GM04504 (cell line): Measurements from ENCODE around the gene LANCL1.

Source experiments
- DNase-seq: peaks from one replicate; pipeline ENCODE4 v3.0.0-alpha.2; 2012; ENCODE audit warnings: low read depth

LANCL1 gene, protein sequence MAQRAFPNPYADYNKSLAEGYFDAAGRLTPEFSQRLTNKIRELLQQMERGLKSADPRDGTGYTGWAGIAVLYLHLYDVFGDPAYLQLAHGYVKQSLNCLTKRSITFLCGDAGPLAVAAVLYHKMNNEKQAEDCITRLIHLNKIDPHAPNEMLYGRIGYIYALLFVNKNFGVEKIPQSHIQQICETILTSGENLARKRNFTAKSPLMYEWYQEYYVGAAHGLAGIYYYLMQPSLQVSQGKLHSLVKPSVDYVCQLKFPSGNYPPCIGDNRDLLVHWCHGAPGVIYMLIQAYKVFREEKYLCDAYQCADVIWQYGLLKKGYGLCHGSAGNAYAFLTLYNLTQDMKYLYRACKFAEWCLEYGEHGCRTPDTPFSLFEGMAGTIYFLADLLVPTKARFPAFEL

DNA sequence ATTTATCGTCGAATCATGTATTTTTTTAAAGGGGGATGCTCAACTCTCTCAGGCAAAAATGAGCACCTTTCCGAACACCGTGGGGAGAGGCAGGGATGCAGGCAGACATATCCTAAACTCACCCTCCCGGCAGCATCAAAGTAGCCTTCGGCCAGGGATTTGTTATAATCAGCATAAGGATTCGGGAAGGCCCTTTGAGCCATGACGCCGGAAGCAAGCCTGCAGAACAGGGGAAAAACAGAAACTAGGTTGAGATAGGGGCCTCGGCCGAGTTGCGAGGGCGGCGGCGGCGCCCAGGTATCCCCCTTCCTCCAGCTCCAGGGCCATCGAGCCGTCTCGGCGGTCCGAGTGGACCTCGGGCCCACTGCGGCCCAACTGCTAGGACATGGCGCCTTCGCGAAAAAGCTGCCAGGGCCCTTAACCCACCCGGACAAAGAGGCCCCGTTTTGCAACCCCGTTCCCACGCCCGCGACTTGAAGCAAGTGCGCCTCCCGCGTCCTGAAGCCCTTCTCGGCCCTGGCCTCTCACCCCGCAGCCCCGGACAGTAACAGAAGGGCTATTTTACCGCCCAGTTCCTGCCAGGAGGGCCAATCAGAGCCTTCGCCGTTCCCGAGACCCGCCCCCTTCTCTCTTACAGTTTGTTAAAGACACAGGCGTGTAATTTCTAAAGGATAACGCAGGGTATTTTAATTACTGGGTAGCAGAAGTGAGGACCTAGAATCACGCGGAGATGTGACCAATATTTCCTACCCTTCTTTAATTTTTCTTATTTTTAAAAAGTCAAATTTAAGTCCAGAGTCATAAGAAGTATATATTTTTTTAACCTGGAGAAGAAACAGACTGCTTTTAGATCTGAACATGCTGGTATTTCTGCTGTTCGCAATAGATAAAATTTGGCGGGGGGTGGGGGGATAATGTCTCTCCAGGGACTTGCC, at the start of gene LANCL1:
Gene LANCL1, minus strand, starts transcription at position 566 of the 935 bp plus-strand sequence. Its CDS starts 363 bp downstream, at position 203.
- DNase-seq, result peak; percentile 73

DNA sequence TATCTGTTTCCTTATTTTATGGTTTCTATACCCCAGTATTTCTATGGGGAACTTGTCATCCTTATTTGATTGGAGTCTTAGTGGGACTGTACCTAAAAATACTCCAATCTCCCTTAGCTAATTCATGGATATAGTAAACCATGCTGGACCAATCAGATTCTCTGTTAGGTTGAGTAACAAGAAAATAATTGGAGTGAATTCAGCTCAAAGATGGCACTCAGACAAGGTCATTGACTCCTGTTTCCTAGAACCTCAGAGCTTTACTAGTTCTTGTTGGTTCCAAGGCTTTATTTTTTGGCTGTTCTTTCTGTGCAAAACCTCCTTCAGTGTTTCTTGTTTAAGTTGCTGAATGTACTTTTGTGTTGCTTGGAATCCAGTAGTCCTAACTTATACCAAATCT, 48.0 kb upstream of the LANCL1 start:
- DNase-seq, result no peak

DNA sequence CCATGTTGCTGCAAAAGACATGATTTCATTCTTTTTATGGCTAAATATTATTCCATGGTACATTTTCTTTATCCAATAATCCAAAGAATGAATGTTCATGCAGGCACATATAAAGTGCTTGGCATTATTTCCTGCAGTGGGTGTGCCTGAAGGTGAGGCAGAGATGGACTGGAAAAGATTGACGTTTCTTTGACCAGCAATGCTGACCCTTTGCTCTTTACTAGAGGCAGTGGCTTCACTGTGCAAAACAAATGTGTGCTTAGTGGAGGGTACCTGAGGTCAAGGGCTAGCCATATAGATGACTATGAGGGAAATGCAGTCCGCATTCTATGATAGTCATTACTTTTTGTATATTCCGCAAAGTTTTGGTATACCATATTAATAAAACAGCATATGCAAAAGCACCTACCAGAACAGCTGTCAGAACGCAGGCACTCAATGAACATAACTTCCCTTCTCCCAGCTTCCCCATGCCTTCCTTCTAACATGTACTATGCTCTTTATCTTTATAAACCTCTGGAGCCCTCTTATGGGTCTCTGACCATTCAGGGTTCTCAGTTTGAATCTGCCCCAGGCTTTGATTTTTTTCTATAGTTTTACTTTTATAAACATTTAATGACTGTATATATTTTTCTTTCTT, 47.2 kb upstream of the LANCL1 start:
- no peak for DNase-seq

DNA sequence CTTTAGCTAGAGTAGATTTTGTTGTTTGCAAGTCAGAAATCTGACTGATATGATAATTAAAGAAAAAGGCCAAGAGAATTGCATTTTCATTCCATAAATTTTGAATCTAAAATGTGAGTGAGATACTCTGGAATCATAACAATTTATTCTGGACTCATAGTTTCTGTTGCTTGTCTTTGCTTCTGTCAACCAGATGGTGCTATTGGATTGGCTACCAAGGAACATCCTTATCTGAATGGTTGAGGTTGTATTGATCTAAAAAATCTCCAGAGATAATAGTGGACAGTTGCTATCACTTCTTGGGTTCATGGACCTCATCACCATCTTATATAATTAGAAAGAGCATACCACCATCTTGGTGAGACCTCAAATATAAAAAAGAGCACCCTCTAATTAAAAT, 45.8 kb upstream of the LANCL1 start:
- DNase-seq, result no peak

DNA sequence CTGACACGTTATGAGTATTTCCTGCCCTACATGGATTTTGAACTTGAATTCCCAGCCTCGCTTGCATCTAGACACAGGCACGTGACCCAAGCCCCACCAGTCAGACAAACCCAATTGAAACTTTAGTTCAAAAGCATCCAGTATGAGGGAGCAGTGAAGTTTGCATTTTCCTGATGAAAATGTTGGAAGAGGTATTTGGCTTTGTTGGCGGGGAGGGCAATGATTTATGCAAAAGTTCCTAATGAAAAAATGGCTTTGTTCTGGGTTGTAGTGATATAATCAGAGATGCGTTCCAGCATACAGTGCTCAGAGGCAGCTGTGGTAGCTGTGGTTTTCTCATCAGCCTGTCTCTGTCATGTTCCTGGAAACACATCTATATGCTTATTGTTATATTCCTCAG, 43.0 kb upstream of the LANCL1 start:
- DNase-seq, result no peak

DNA sequence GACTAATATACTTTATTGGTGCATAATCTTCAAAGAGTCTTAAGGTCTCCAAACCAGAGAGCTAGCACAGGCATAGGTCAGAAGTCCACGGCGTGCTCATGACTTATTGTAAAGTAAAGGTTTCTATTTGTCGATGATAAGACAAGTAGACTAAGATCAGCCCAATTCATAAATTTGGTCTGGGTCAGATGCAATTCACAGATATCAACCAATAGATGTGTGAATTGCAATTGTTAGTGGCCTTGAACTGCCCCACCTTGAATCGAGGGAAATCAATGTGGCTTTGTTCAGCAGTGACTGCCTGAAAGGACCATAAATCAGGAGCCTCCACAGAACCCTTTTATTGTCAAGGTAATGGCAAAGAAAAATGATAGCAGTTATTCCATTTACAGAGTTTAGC, 40.7 kb upstream of the LANCL1 start:
- no peak for DNase-seq

DNA sequence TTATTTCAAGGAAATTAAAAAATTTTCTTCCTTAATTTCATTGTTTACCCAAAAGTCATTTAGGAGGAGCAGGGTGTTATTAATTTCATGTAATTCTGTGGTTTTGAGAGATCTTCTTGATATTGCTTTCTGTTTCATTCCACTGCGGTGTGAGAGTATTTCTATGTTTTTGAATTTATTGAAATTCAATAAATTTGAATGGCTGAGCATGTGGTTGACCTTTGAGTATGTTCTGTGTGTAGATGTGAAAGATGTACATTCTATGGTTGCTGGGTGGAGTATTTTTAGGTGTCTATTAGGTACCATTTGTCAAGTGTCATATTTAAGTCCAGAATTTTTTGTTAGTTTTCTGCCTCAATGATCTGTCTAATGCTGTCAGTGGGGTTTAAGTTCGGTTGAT, 39.4 kb upstream of the LANCL1 start:
- no peak for DNase-seq

DNA sequence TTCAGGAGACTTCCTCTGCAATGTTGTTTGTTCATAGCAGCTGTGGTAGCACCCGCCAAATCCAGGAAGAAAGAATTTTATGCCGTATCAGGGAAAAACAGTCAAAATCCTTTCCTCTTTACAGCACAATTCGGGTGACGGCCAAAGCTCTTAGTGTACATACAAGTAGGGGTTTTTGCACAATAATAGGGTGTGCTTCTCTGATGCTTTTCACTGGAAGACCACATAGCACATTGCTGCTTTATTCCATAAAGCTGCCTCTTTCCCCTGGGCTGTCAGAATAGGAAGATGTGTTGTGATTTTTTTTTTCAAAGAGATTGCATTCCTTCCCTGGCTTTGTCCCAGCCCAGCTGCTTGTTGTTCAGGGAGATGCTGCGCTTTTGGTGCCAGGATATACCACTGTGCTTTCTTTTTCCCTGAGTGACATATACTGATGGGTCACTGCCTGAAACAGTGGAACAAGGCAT, 27.2 kb upstream of the LANCL1 start:
- no peak for DNase-seq

DNA sequence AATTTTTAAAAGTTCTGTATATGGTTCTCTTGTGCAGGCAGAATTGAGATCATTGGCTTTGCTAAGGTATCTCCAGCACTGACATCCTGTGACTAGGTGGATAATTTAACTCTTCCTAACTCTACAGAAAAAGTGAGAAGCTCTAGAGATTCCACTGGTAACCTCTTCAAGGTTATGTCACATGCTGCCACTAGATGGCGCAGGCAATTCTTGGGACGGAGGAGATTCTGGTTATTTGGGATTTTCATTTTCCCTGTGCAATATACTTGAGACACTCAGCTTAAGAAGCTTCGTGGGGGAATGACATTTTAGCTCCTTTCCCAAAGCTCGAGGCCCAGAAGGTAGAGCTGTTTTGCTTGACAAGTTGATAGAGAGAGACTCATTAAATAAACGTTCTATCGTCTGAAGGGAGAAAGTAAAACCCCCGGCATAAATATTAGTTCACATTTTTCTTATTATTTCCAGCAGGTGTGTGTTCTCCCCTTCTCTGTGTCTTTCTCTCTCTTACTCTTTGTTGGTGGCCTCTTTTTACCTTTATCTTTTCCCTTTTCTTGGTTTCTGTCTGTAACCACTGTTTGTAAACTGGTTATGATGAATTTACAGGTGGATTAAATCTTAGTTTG, 26.6 kb upstream of the LANCL1 start:
- peak; percentile 15 for DNase-seq

DNA sequence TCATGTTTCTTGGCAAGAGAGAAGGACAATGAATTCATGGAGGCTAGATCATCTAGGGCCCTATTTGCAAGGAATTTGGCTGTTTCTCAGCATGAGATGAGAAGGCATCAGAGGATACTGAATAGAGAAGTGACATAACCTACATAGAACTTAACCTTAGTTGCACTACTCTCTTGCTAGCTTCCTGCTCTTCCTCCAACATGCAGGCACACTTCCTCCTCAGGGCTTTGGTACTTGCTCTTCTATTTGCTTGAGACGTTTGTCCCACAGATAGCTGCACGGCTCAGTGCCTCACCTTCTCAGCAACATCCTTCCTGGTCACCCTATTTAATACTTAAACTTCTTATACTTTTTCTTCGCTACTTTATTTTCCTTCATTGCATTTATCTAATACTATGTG, 20.0 kb upstream of the LANCL1 start:
- no peak for DNase-seq

DNA sequence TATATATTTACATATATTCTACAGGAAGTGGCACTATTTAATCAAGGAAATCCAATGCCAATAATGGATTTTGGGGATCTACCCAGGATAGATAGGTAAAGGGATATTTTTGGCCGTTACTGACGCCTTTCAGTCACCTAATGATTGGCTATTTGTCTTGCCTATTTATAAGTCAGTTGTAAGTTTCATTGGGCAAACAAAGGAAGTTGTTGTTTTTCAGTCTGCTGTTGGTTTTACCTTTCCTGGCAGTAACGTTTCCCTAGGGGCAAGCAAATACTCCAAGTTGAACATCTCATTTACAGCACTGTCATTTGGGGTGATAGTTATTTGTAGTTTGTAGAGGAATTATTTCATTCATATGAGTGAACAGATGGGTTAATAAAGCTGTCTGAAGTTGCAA, 17.0 kb upstream of the LANCL1 start:
- no peak for DNase-seq

DNA sequence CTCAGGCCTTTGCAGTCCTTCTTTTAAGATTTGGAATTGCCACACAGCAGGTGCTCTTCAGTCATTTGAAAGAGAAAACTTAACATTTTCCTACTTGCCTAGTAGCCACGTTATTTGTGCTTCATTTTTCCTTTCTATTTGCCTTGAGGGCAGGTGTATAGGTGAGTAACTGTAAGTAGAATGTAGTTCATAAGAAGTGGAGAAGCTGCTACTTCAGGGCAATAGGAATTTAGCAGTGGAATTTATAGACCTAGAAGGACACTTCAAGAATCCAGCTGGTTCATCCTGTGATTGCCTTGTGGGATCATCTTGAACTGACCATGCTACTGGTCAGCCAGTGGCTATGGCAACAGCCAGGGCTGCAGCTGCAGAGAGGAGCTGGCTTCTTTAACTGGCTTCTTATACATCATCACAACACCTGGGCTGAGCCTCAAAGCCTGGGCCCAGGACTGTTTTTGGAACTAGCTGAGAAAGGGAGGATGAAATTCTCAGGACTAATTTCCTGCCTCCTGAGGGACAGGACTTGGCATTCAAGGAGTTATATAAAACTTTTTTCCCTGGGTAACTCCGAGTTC, 5.1 kb upstream of the LANCL1 start:
- no peak for DNase-seq

DNA sequence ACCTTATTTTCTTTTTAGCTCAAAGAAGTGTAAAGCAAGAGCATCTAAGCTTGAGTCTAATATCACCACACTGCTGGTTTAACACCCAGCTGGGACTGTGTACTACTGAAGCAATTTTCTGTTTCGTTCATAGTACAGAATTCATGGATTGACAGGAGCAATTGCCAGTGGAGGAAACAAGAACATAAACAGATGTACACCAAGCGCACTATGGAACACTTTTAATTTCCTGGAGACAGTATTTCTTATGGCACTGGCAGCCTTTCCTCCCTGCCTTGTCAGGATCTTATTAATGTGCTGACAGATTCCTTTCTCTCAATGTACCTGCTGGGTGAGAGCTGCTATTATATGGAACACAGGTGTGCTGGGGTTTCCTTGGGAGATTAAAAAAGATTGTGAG, 4.2 kb upstream of the LANCL1 start:
- no peak for DNase-seq

DNA sequence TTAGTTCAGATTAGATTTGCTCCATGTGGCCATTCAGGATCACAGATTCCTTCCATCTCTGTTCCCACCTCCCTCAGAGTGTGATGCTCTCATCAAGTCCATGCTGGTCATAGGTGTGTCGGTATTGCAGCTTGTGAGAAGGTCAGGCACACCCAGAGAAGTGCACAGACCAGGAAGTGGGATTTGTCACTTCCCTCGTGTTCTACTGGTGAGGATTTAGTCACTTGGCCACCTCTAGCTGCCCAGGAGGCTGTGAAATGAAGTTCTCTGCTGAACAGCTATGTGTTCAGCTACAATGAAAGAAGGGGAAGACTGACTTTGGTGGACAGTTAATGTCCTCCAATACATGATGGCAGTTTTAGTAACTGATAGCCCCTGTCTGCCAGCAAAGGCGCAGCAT, 3.5 kb upstream of the LANCL1 start:
- no peak for DNase-seq

DNA sequence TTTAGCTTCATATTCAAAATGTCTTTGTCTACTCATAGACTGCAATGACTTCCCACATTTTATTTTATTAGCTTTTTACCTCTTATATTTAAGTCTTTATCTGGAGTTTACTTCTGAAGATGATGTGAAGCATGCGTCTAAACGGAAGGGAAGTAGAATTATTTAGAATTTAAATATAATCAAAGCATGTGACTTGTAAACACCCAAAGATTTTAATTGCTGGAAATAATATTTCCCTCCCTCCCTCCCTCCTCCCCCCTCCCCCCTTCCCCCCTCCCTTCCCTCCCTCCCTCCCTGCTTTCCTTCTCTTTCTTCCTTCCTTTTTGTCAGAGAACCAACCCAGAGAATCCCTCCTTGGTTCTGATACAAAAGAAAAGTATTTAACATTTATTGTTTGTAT, 2.1 kb upstream of the LANCL1 start:
- no peak for DNase-seq

DNA sequence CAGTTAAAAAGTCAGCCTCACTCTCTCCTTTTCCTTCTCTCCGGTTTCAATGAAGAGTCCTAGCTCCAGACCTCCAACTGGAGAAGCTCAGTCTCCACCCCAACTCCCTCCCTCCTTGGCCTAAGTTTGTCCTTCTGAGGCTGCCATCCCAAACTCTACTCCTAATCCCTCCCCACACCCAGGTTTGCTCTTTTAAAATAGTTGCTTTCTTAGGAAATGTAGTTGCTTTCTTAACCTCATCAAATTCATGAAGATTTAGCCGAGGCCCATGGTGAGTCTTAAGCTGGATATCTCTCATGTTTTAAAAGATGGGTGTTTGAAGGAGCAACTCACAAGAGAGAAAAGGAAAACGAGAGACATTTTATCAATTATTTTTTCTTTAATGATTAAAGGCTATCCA, 937 bp upstream of the LANCL1 start:
- peak; percentile 27 for DNase-seq

DNA sequence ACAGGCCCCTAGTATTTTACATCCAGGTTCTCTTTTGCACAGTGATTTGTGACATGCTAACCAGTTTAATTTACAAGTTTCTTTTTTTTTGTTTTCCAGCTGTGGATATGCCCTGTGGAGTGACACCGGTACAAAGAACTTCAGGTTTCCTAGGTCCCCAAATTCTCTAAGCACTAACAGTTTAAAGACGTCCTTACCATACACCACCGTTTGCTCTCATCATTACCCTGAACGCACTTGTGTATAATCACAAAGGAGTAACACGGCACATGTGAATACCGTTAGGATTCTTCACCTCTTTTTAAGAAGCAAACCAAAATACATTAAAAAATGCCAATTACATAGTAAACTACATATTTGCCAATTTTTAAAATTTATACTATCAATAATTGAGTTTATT, 853 bp downstream of the LANCL1 start:
- DNase-seq, result no peak

DNA sequence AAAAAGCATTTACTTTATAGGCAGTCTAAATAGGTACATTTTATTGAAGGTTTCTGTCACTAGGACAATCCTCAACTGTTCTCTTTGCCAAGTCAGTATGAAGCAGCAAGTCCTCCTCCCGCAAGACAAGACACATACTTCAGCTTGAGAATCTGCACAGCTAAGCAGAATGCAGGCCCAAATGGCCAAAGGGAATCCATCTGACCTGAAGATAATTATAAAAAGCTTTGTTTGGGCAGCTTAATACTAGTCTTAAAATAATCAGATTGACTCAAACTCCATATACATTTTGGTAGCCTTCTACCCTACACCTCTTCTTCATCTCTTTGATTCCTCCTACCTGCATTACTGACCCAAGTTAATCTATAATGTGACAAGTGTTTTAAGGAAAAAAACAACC, 1.8 kb downstream of the LANCL1 start:
- DNase-seq, result no peak

DNA sequence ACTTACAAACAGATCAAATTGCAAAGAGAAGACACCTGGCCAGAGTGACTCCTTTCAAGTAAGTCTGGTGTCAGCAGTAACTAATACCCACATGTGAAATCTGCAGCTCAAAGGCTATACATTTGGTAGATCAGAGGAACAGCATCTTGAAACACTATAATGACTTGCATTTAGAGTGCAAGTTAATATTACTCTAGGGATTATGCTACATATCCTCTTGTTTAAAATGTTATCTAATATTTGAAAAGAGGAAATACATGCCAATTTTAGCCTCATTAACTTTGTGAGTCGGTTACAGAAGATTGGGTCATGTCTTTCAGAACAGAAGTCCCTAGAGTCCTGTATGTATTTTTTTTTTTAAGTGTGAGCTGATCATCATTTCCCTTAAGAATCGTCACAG, 15.2 kb downstream of the LANCL1 start:
- DNase-seq, result no peak

DNA sequence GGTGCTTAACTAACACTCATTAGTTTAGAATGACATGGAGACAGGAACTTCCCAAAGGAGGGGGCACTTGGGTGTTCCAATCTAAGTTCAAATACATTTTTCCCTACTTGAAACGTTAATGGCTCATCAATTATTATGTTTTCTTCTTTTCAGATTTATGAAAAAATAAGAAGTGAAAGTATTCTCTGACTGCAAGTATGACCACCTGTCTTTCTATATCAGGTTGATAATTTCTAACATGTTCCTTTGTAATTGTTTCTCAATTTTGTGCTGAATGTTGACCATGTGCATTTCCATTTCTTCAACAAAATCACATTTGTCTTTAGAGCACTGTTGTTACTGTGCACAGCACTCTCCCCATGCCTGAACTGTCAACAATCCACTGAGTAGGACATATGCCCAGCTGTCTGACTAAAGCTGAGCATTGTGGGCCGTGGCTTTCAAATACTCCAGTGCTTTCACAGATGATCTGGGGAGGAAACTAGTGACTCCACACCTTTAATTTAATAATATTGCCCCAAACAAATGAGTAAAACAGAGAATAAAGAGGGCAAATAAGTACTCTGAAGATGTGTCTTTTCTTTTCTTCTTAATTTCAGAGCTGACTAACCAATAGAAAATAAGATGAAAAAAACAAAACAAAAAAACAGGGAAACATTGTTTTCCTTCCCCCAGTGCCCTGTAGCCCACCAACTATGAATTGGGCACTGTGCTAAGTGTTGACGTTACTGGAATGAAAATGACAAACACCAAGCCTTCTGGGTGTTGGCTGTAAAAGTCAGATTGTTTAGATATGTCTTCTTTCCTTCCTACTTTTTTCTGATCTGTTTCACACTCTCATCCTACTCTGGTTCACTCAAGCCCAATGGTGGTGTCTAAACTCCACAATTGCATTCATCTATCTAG, 16.0 kb downstream of the LANCL1 start:
- DNase-seq, result no peak

DNA sequence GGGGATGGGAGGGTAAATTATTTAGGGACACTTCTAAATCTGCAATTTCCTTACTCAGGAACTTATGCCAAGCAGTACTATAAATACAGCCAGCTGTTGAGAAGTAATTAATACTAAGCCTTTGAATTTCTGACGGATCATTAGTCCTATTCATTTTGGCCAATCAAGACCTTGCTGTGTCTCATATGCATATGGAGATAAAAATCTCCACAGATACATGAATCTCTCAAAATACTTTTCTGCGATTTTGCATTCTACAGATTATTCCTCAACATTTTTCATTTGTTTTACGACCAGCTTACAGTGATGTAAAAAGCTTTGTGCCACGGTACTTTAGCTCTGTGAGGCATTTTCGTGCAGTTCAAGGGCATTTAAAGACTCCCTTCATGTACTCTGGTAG, 16.7 kb downstream of the LANCL1 start:
- no peak for DNase-seq
